Bronchial epithelial cell (primary cell): ENCODE measurements around the gene ZFX. TPM values are rescaled to one million over a fixed set of nuclear protein-coding genes. Genes with fewer than 3 reads are reported as not detected.

Experiments used
- DNase-seq: peaks from one replicate; pipeline ENCODE4 v3.0.0-alpha.2; 2010; ENCODE audit warnings: low read depth
- FAIRE-seq: peaks from 2 replicates; lab custom pipeline; 2011; peaks lifted over from hg19 to GRCh38; lab: Jason Lieb, UNC
- H3K27me3 ChIP-seq: 2 replicates; pipeline ENCODE4 v1.5.1; 2011; ENCODE audit warnings: low read length; ENCODE audit not compliant: control insufficient read depth, insufficient read depth
- H3K36me3 ChIP-seq: 2 replicates; pipeline ENCODE4 v1.5.1; 2011; ENCODE audit warnings: low read length; ENCODE audit not compliant: control insufficient read depth, insufficient read depth
- H3K4me3 ChIP-seq: 2 replicates; pipeline ENCODE4 v1.5.1; 2011; ENCODE audit warnings: mild to moderate bottlenecking, low read depth, low read length, control low read depth
- CTCF ChIP-seq: IDR thresholded peaks from 2 replicates; pipeline ENCODE4 v1.5.1; 2011; ENCODE audit warnings: mild to moderate bottlenecking, moderate library complexity, low read length, control low read depth, inconsistent platforms; ENCODE audit not compliant: insufficient read depth, severe bottlenecking
- total RNA-seq: library from RNA; depleted of rRNA; stranded (reverse); fragments of >200 nt; gene quantifications from 2 replicates; pipeline ENCODE4 v1.2.1, GENCODE V29; 2014

ZFX gene
- total RNA-seq, 1 donor from 2014 or later = 30.8 TPM

- Histone ChIP-seq H3K27me3 (no peaks in the 10 kb centered on the region), H3K36me3 (no peaks in the 10 kb centered on the region), H3K4me3 (no peak overlapping the region)
- no peak for DNase-seq
- no peak for FAIRE-seq
- TF ChIP-seq CTCF = no peak
Observed at GRCh38 chrX:24225265-24225664, 75.7 kb downstream of the ZFX start.

GRCh38 chrX:24226176-24226575 lies 76.6 kb downstream of the ZFX start:
- TF ChIP-seq CTCF = no peak
- no peaks in the 10 kb centered on the region for H3K36me3 ChIP-seq
- no peaks in the 10 kb centered on the region for H3K27me3 ChIP-seq
- no peak for FAIRE-seq
- no peak overlapping the region for H3K4me3 ChIP-seq
- DNase-seq = no peak

GRCh38 chrX:24228596-24228995 lies 79.1 kb downstream of the ZFX start:
- FAIRE-seq (no peak), DNase-seq (no peak)
- no peak overlapping the region for H3K4me3 ChIP-seq
- H3K27me3 ChIP-seq = no peaks in the 10 kb centered on the region
- H3K36me3 ChIP-seq = no peaks in the 10 kb centered on the region
- no peak for TF ChIP-seq CTCF

- H3K36me3 ChIP-seq = no peaks in the 10 kb centered on the region
- DNase-seq = no peak
- no peaks in the 10 kb centered on the region for H3K27me3 ChIP-seq
- no peak overlapping the region for H3K4me3 ChIP-seq
- no peak for FAIRE-seq
- no peak for TF ChIP-seq CTCF
Observed at GRCh38 chrX:24229400-24229879, 79.9 kb downstream of the ZFX start.

- no peak for DNase-seq
- no peak for FAIRE-seq
- Histone ChIP-seq H3K4me3 (no peak overlapping the region), H3K36me3 (no peaks in the 10 kb centered on the region), H3K27me3 (no peaks in the 10 kb centered on the region)
- no peak for TF ChIP-seq CTCF
Observed at GRCh38 chrX:24229976-24230375, 80.4 kb downstream of the ZFX start.

- H3K27me3 ChIP-seq = no peaks in the 10 kb centered on the region
- no peak overlapping the region for H3K4me3 ChIP-seq
- no peaks in the 10 kb centered on the region for H3K36me3 ChIP-seq
- no peak for TF ChIP-seq CTCF
- DNase-seq = peak; percentile 71
- no peak for FAIRE-seq
Observed at GRCh38 chrX:24231131-24231540, 81.6 kb downstream of the ZFX start.
